CD4-positive, alpha-beta T cell treated with Interleukin-15 for 4 hours (primary cell): ENCODE measurements around the gene RCL1.

Source experiments
- DNase-seq: peaks from one replicate; pipeline ENCODE4 v3.0.0-alpha.2; 2020; ENCODE audit warnings: low spot score

Gene RCL1

GRCh38 chr9:4811824-4812223, 19.1 kb downstream of the RCL1 start:
- DNase-seq: no peak

GRCh38 chr9:4812858-4813257, 20.1 kb downstream of the RCL1 start:
- DNase-seq: no peak

- DNase-seq: no peak
Observed at GRCh38 chr9:4814913-4815312, 22.2 kb downstream of the RCL1 start.

GRCh38 chr9:4815381-4815956, 22.7 kb downstream of the RCL1 start:
- no peak for DNase-seq

GRCh38 chr9:4820168-4820567, 27.4 kb downstream of the RCL1 start:
- no peak for DNase-seq

GRCh38 chr9:4821133-4821532, 28.4 kb downstream of the RCL1 start:
- no peak for DNase-seq

- DNase-seq: no peak
Observed at GRCh38 chr9:4822057-4822456, 29.3 kb downstream of the RCL1 start.

- DNase-seq: no peak
Observed at GRCh38 chr9:4826417-4827166, 33.8 kb downstream of the RCL1 start.

GRCh38 chr9:4827224-4827623, 34.5 kb downstream of the RCL1 start:
- DNase-seq: no peak

GRCh38 chr9:4828761-4829160, 36.0 kb downstream of the RCL1 start:
- DNase-seq: no peak

GRCh38 chr9:4829969-4830368, 37.2 kb downstream of the RCL1 start:
- DNase-seq: no peak

- no peak for DNase-seq
Observed at GRCh38 chr9:4830699-4831098, 38.0 kb downstream of the RCL1 start.

GRCh38 chr9:4831119-4831518, 38.4 kb downstream of the RCL1 start:
- no peak for DNase-seq

- DNase-seq: no peak
Observed at GRCh38 chr9:4831944-4832343, 39.2 kb downstream of the RCL1 start.

- no peak for DNase-seq
Observed at GRCh38 chr9:4832786-4833579, 40.2 kb downstream of the RCL1 start.

- DNase-seq: no peak
Observed at GRCh38 chr9:4833781-4834560, 41.2 kb downstream of the RCL1 start.

GRCh38 chr9:4836676-4837075, 43.9 kb downstream of the RCL1 start:
- no peak for DNase-seq

- no peak for DNase-seq
Observed at GRCh38 chr9:4837261-4838188, 44.8 kb downstream of the RCL1 start.

- DNase-seq: no peak
Observed at GRCh38 chr9:4838189-4838546, 45.4 kb downstream of the RCL1 start.

- DNase-seq: no peak
Observed at GRCh38 chr9:4839470-4839912, 46.7 kb downstream of the RCL1 start.

- no peak for DNase-seq
Observed at GRCh38 chr9:4840018-4840417, 47.3 kb downstream of the RCL1 start.
